ENCODE data around the gene C21orf58.
A peak's percentile ranks its signal among the peaks of the same experiment; 100 is the strongest.

C21orf58 gene

GRCh38 chr21:46284733-46285132 is 38.9 kb downstream of the C21orf58 start:
- Histone ChIP-seq H4K20me1 (ENCODE audit: insufficient read depth, low read length) (peaks cover 20% of the 10 kb centered on the region; the same call in 1 of the 2 replicates), H3K9me3 (ENCODE audit: insufficient read depth, low read length, severe bottlenecking) (no peaks in the 10 kb centered on the region), H3K4me2 (ENCODE audit: insufficient read depth, low read length) (peak overlapping the region; percentile 85), H3K4me1 (ENCODE audit: insufficient read depth, low read length) (peaks cover 50% of the 10 kb centered on the region), H2AFZ (ENCODE audit: low read depth, low read length) (no peak overlapping the region), H3K4me3 (ENCODE audit: low read depth in 1 of 2, low read length in 2 of 2) (peak overlapping the region; percentile 42 to 80), H3K27ac (ENCODE audit: low read length) (peak overlapping the region; percentile 81), H3K36me3 (ENCODE audit: insufficient read depth, low read length) (peaks cover 35% of the 10 kb centered on the region), H3K79me2 (ENCODE audit: insufficient read depth, low read length) (peaks cover 75% of the 10 kb centered on the region), H3K9ac (ENCODE audit: low read depth, low read length) (peak overlapping the region; percentile 98), H3K27me3 (ENCODE audit: insufficient read depth, low read length, poor library complexity) (no peaks in the 10 kb centered on the region)
- no peak for DNase-seq
- TF ChIP-seq, protein P1, sequence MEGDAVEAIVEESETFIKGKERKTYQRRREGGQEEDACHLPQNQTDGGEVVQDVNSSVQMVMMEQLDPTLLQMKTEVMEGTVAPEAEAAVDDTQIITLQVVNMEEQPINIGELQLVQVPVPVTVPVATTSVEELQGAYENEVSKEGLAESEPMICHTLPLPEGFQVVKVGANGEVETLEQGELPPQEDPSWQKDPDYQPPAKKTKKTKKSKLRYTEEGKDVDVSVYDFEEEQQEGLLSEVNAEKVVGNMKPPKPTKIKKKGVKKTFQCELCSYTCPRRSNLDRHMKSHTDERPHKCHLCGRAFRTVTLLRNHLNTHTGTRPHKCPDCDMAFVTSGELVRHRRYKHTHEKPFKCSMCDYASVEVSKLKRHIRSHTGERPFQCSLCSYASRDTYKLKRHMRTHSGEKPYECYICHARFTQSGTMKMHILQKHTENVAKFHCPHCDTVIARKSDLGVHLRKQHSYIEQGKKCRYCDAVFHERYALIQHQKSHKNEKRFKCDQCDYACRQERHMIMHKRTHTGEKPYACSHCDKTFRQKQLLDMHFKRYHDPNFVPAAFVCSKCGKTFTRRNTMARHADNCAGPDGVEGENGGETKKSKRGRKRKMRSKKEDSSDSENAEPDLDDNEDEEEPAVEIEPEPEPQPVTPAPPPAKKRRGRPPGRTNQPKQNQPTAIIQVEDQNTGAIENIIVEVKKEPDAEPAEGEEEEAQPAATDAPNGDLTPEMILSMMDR (IDR thresholded peaks at IDR 0.05; ENCODE audit: borderline replicate concordance, extremely low read depth, low read length, poor library complexity, severe bottlenecking), result no peak
- TF ChIP-seq EZH2 (IDR thresholded peaks at IDR 0.05; ENCODE audit: borderline replicate concordance, low read depth, low read length, severe bottlenecking), result no peak
- ATAC-seq (ENCODE audit: insufficient read depth, low read depth), result no peak

DNA sequence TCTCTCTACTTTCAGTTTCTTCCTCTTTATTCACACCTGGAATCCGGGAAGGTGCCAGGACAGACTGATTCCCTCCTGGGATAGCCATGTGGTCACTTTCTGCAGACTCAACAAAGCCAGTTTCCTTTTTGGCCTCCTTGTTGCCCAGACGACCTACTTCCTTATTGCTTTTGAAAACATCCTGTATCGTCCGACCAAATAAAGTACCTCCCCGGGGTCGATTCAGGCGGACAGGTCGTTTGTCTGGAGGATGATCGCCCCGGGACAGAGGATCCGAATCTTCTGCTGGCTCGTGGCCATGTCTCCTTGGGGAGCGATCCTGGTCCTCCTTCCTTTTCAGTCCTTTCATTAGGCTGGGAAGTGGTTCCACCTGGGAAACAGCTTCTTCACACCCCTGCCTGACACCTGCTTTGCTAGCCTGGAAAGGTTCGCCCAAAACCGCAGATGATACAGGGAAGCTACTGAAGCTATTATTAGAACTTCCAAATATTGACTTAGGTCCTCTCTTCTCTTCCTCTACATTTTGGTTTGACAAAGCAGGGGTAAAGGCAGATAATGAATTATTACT is 39.5 kb downstream of the C21orf58 start:
- H2AFZ ChIP-seq (ENCODE audit: low read depth, low read length), result no peak overlapping the region
- peak overlapping the region; percentile 37 for H3K27ac ChIP-seq (ENCODE audit: low read length)
- peak overlapping the region in 1 of 2 experiments; percentile 80; a peak in 3 of 4 replicates for H3K4me3 ChIP-seq (ENCODE audit: low read depth in 1 of 2, low read length in 2 of 2)
- peaks cover 50% of the 10 kb centered on the region for H3K4me1 ChIP-seq (ENCODE audit: insufficient read depth, low read length)
- TF ChIP-seq, protein P1 (IDR thresholded peaks at IDR 0.05; ENCODE audit: borderline replicate concordance, extremely low read depth, low read length, poor library complexity, severe bottlenecking), result no peak
- no peak for TF ChIP-seq EZH2 (IDR thresholded peaks at IDR 0.05; ENCODE audit: borderline replicate concordance, low read depth, low read length, severe bottlenecking)
- no peak for ATAC-seq (ENCODE audit: insufficient read depth, low read depth)
- peaks cover 25% of the 10 kb centered on the region; the same call in 1 of the 2 replicates for H4K20me1 ChIP-seq (ENCODE audit: insufficient read depth, low read length)
- no peak for DNase-seq
- no peaks in the 10 kb centered on the region for H3K27me3 ChIP-seq (ENCODE audit: insufficient read depth, low read length, poor library complexity)
- H3K36me3 ChIP-seq (ENCODE audit: insufficient read depth, low read length), result peaks cover 41% of the 10 kb centered on the region
- H3K9me3 ChIP-seq (ENCODE audit: insufficient read depth, low read length, severe bottlenecking), result no peaks in the 10 kb centered on the region
- H3K9ac ChIP-seq (ENCODE audit: low read depth, low read length), result peak overlapping the region; percentile 98
- peak overlapping the region; percentile 85 for H3K4me2 ChIP-seq (ENCODE audit: insufficient read depth, low read length)
- peaks cover 80% of the 10 kb centered on the region for H3K79me2 ChIP-seq (ENCODE audit: insufficient read depth, low read length)

DNA sequence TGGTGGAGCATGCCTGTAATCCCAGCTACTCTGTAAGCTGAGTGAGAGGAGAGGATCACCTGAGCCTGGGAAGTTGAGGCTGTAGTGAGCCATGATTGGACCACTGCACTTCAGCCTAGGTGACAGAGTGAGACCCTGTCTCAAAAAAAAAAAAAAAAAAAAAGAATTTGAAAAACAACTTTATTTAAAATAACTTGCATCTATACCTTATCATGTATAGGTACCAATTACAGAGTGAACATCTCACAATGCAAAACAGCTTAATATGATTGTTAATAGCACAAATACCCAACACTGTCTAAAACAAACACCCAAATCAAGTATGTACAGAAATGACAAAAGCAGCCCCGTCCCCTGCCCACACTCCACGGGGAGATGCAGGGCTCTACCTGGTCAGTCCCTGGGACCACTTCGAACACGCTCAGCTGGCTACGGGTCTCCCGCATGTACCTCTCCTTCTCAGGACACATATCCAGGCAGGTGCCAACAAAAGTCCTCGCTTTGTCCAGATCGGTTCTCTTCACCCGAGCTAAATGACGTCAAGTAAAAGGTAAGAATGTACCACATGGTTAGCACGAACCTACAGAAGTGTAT is 48.8 kb downstream of the C21orf58 start:
- H3K4me3 ChIP-seq (ENCODE audit: low read depth in 1 of 2, low read length in 2 of 2), result no peak overlapping the region

More for the DNA sequence above, 48.8 kb downstream of the C21orf58 start:
- peaks cover 91% of the 10 kb centered on the region for H3K36me3 ChIP-seq (ENCODE audit: insufficient read depth, low read length)
- TF ChIP-seq, protein P1 (IDR thresholded peaks at IDR 0.05; ENCODE audit: borderline replicate concordance, extremely low read depth, low read length, poor library complexity, severe bottlenecking), result no peak
- TF ChIP-seq EZH2 (IDR thresholded peaks at IDR 0.05; ENCODE audit: borderline replicate concordance, low read depth, low read length, severe bottlenecking), result no peak
- H3K27me3 ChIP-seq (ENCODE audit: insufficient read depth, low read length, poor library complexity), result no peaks in the 10 kb centered on the region
- H2AFZ ChIP-seq (ENCODE audit: low read depth, low read length), result no peak overlapping the region
- ATAC-seq (ENCODE audit: insufficient read depth, low read depth) (no peak), DNase-seq (no peak)
- H3K79me2 ChIP-seq (ENCODE audit: insufficient read depth, low read length), result peaks cover 13% of the 10 kb centered on the region
- no peaks in the 10 kb centered on the region for H3K4me1 ChIP-seq (ENCODE audit: insufficient read depth, low read length)
- H3K4me2 ChIP-seq (ENCODE audit: insufficient read depth, low read length), result no peak overlapping the region
- peaks cover 7% of the 10 kb centered on the region; the same call in 1 of the 2 replicates for H4K20me1 ChIP-seq (ENCODE audit: insufficient read depth, low read length)
- H3K27ac ChIP-seq (ENCODE audit: low read length), result no peak overlapping the region
- H3K9ac ChIP-seq (ENCODE audit: low read depth, low read length), result no peak overlapping the region
- H3K9me3 ChIP-seq (ENCODE audit: insufficient read depth, low read length, severe bottlenecking), result no peaks in the 10 kb centered on the region
